Activated T-cell treated with anti-CD3 and anti-CD28 coated beads, Interleukin-2, amount 50 U/mL, for 48 hours (primary cell): ENCODE results near the gene HTRA2.

ENCODE experiments used
- DNase-seq, 2 experiments: peaks; one replicate each; pipeline ENCODE4 v3.0.0-alpha.2; 2020

Gene HTRA2

GRCh38 chr2:74566076-74566753 lies 36.5 kb downstream of the HTRA2 start:
- peak; percentile 41 to 50 for DNase-seq

GRCh38 chr2:74566754-74567085 lies 37.0 kb downstream of the HTRA2 start:
- DNase-seq, result no peak

DNA sequence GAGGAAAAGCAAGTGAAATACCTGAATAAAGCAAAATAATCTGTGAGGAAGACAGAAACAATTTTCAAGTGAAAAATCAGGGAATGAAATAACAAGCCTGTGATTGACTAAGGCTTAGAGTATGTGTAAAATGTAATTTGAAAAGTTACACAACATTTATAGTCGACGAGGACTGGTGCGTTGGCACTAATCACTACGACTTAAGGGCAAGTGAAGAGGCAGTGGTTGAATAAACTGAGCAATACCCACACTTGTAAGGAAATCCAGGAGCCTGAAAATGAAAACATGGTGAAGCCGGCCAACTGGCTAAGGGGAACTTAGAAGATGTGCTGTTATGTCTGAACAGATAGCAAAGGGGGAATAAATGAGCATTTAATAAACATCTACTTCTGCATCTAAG lies 38.1 kb downstream of the HTRA2 start:
- no peak for DNase-seq

- DNase-seq, result no peak
Measured at GRCh38 chr2:74569686-74570085, 40.0 kb downstream of the HTRA2 start.

DNA sequence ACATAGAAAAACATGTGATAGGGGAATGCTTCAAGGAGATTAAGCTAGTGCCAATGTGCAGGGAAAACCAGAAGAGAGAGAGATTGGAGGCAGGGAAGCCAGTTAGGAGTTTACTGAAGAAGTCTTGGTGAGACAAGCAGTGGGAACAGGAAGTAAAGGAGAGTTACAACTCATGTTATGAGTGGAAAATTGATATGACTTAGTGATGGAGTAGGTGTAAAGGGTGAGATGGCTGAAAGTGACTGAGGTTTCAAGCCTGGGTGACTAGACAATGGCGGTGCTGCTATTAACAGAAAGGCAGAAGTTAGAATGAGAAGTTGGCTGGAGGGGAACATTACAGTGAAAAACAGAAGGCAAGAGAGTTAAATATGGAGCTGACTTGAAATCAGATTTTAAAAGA lies 41.3 kb downstream of the HTRA2 start:
- DNase-seq, result no peak

GRCh38 chr2:74572178-74572925 lies 42.6 kb downstream of the HTRA2 start:
- no peak for DNase-seq

- DNase-seq, result no peak
Measured at GRCh38 chr2:74573747-74574562, 44.2 kb downstream of the HTRA2 start.

DNA sequence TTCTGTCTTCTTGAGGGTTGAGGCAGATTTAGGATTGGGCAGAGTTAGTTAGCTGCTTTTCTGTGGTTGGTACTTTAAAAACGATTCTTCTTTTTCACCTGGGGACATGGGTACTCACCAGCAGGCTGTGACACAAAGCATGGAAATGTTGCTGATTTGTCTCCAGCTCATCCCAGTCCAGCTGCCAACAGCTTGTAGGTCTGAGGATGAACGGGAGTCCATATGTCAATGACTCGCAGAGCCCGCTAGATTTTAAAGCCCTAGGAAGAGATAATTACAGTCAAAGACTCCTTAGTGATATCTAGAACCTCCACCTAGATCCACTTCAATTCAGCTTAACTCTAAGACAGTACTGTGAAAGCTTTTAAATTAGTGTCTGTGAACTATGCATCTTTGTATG lies 45.6 kb downstream of the HTRA2 start:
- no peak for DNase-seq

GRCh38 chr2:74576211-74576862 lies 46.6 kb downstream of the HTRA2 start:
- no peak for DNase-seq

DNA sequence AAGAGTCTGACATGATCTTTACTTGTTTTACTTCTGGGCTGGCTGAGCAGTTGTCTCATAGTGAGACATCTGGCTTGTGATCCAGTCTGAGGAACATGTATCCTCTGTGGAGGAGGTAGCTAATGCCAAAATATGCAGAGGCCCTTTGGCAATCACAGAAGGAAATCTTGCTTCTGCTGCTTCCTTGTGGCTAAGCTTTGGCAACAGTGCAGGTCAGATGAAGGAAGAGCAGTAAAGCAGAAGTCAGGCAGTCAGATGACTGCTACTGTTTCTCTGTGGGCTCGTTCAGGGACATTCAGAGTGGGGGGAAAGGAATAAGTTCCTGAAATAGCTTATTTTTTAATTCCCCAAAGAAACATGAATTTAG lies 47.1 kb downstream of the HTRA2 start:
- no peak for DNase-seq

GRCh38 chr2:74577448-74577847 lies 47.7 kb downstream of the HTRA2 start:
- no peak for DNase-seq

GRCh38 chr2:74578408-74578807 lies 48.7 kb downstream of the HTRA2 start:
- no peak for DNase-seq

DNA sequence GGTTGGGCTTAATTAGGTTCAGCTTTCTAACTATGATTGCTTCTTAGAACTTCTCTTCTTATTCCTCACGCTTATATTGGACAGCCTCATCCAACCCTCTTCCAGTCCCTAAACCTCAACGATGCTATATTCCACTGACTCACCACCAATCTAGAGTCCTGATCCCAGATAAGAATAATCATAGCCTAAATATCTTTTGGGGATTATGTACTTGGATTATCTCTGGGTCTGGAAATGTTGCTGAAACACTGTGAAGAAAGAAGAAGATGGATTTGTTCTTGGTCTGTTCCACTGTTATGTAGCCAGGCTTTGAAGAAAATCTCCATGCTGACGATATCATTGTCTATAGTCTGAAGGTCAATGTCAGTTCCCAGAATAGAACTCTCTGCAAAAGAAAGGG lies 51.7 kb downstream of the HTRA2 start:
- DNase-seq, result no peak

GRCh38 chr2:74582184-74582583 lies 52.5 kb downstream of the HTRA2 start:
- DNase-seq, result no peak
